SKM-1 (cell line): ENCODE data around the gene LCMT1.
"Not testable (repeated sequence)": the region's sequence is repeated elsewhere in the genome, so short reads cannot be mapped to it uniquely, and the experiment has no call there.

Source experiments
- DNase-seq: peaks from one replicate; lab custom pipeline; 2025; ENCODE audit not compliant: unreplicated experiment; lab: John Stamatoyannopoulos, UW

The LCMT1 gene

GRCh38 chr16:25141648-25142047 lies 30.1 kb downstream of the LCMT1 start:
- DNase-seq, result no peak

- DNase-seq, result no peak
Observed at GRCh38 chr16:25143928-25144327, 32.4 kb downstream of the LCMT1 start.

- no peak for DNase-seq
Observed at GRCh38 chr16:25148568-25149215, 37.1 kb downstream of the LCMT1 start.

- DNase-seq, result no peak
Observed at GRCh38 chr16:25151996-25152395, 40.5 kb downstream of the LCMT1 start.

- no peak for DNase-seq
Observed at GRCh38 chr16:25155553-25156460, 44.3 kb downstream of the LCMT1 start.

GRCh38 chr16:25157271-25157875 lies 45.8 kb downstream of the LCMT1 start:
- no peak for DNase-seq

GRCh38 chr16:25158401-25158800 lies 46.9 kb downstream of the LCMT1 start:
- no peak for DNase-seq

- no peak for DNase-seq
Observed at GRCh38 chr16:25161753-25162367, 50.3 kb downstream of the LCMT1 start.

GRCh38 chr16:25163683-25164082 lies 52.1 kb downstream of the LCMT1 start:
- no peak for DNase-seq

GRCh38 chr16:25165284-25165683 lies 53.7 kb downstream of the LCMT1 start:
- no peak for DNase-seq

GRCh38 chr16:25167920-25168319 lies 56.4 kb downstream of the LCMT1 start:
- not testable (repeated sequence) for DNase-seq

GRCh38 chr16:25171390-25171789 lies 59.8 kb downstream of the LCMT1 start:
- no peak for DNase-seq

GRCh38 chr16:25172831-25173230 lies 61.3 kb downstream of the LCMT1 start:
- no peak for DNase-seq

- no peak for DNase-seq
Observed at GRCh38 chr16:25174285-25174684, 62.7 kb downstream of the LCMT1 start.

GRCh38 chr16:25176136-25176535 lies 64.6 kb downstream of the LCMT1 start:
- no peak for DNase-seq

GRCh38 chr16:25177512-25177830 lies 65.9 kb downstream of the LCMT1 start:
- no peak for DNase-seq

- DNase-seq, result no peak
Observed at GRCh38 chr16:25177831-25178688, 66.5 kb downstream of the LCMT1 start.

- not testable (repeated sequence) for DNase-seq
Observed at GRCh38 chr16:25181236-25181635, 69.7 kb downstream of the LCMT1 start.

- DNase-seq, result no peak
Observed at GRCh38 chr16:25184771-25185170, 73.2 kb downstream of the LCMT1 start.

- no peak for DNase-seq
Observed at GRCh38 chr16:25187491-25187795, 75.9 kb downstream of the LCMT1 start.

- DNase-seq, result no peak
Observed at GRCh38 chr16:25189305-25189704, 77.8 kb downstream of the LCMT1 start.
